Measurements from ENCODE around the gene CEP19. TPM values are rescaled to one million over a fixed set of nuclear protein-coding genes. Genes with fewer than 3 reads are reported as not detected.

Gene CEP19
- total RNA-seq, 1 donor from 2014 or later, result 2.5 TPM

DNA sequence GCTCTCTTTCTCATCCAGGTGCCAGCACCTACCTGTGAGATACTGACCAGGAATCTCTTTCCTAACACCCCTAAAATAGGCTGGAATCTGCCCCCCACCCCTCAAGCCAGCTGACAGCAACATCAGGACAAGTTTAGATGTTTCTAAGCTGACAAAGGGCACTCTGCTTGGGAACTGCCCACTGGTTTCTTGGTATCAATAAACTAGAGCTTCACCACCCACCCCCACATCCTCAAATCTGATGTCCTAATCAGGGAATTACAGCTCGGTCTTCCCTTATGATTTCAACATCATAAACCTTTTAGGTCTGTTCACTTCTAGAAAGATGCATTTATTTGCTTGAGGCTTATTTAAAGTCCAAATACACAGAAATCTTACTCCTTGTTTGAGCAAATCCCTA lies 34.7 kb downstream of the CEP19 start:
- H3K4me1 Mint-ChIP-seq (ENCODE audit: low read depth), result no peaks in the 10 kb centered on the region
- H3K4me3 Mint-ChIP-seq (ENCODE audit: unreplicated experiment), result no peak overlapping the region
- TF ChIP-seq, protein P1, sequence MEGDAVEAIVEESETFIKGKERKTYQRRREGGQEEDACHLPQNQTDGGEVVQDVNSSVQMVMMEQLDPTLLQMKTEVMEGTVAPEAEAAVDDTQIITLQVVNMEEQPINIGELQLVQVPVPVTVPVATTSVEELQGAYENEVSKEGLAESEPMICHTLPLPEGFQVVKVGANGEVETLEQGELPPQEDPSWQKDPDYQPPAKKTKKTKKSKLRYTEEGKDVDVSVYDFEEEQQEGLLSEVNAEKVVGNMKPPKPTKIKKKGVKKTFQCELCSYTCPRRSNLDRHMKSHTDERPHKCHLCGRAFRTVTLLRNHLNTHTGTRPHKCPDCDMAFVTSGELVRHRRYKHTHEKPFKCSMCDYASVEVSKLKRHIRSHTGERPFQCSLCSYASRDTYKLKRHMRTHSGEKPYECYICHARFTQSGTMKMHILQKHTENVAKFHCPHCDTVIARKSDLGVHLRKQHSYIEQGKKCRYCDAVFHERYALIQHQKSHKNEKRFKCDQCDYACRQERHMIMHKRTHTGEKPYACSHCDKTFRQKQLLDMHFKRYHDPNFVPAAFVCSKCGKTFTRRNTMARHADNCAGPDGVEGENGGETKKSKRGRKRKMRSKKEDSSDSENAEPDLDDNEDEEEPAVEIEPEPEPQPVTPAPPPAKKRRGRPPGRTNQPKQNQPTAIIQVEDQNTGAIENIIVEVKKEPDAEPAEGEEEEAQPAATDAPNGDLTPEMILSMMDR (IDR thresholded peaks at IDR 0.05), result no peak
- no peaks in the 10 kb centered on the region for H3K9me3 Mint-ChIP-seq (ENCODE audit: low read depth)
- H3K27me3 Mint-ChIP-seq (ENCODE audit: low read depth), result peaks cover 49% of the 10 kb centered on the region
- H3K27ac Mint-ChIP-seq (ENCODE audit: unreplicated experiment), result no peak overlapping the region
- no peak for DNase-seq (ENCODE audit: low spot score)
- H3K36me3 Mint-ChIP-seq (ENCODE audit: low read depth), result no peaks in the 10 kb centered on the region

DNA sequence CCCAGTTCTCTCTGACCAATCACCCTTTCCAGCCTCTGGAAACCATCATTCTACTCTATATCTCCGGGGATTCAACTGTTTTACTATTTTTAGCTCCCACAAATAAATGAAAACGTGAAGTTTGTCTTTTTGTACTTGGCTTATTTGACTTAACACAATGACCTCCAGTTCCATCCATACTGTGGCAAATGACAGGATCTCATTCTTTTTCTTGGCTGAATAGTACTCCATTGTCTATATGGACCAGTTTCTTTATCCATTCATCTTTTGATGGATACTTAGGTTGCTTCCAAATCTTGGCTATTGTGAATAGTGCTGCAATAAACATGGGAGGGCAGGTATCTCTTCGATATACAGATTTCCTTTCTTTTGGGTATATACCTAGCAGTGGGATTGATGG lies 38.4 kb downstream of the CEP19 start:
- Mint-ChIP-seq H3K9me3 (ENCODE audit: low read depth) (no peaks in the 10 kb centered on the region), H3K27ac (ENCODE audit: unreplicated experiment) (no peak overlapping the region), H3K4me1 (ENCODE audit: low read depth) (peaks cover 4% of the 10 kb centered on the region), H3K36me3 (ENCODE audit: low read depth) (no peaks in the 10 kb centered on the region), H3K4me3 (ENCODE audit: unreplicated experiment) (no peak overlapping the region), H3K27me3 (ENCODE audit: low read depth) (peaks cover 32% of the 10 kb centered on the region)
- no peak for DNase-seq (ENCODE audit: low spot score)
- TF ChIP-seq, protein P1 (IDR thresholded peaks at IDR 0.05), result no peak

DNA sequence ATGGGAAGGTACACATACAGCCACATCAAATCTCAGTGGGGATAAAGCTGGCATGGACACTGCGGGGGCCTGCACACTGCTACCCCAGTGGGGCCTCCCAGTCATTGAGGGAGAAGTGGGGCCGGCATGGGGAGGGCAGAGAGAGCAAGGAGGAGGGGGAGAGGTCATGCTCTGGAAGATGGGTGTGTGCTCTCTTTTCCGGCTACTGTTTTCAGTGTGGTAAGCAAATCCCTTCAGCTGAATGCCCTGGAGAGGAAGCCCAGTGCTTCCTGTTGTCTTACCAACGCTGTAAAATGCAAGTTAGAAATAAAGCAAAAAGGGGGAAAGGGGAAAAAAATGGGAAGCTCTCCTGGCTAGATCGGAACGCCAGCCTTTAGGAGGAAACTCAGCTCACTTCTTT lies 41.7 kb downstream of the CEP19 start:
- Mint-ChIP-seq H3K4me1 (ENCODE audit: low read depth) (peaks cover 10% of the 10 kb centered on the region), H3K9me3 (ENCODE audit: low read depth) (no peaks in the 10 kb centered on the region), H3K27ac (ENCODE audit: unreplicated experiment) (no peak overlapping the region), H3K27me3 (ENCODE audit: low read depth) (peaks cover 16% of the 10 kb centered on the region), H3K36me3 (ENCODE audit: low read depth) (no peaks in the 10 kb centered on the region), H3K4me3 (ENCODE audit: unreplicated experiment) (no peak overlapping the region)
- TF ChIP-seq, protein P1 (IDR thresholded peaks at IDR 0.05), result no peak
- DNase-seq (ENCODE audit: low spot score), result no peak

DNA sequence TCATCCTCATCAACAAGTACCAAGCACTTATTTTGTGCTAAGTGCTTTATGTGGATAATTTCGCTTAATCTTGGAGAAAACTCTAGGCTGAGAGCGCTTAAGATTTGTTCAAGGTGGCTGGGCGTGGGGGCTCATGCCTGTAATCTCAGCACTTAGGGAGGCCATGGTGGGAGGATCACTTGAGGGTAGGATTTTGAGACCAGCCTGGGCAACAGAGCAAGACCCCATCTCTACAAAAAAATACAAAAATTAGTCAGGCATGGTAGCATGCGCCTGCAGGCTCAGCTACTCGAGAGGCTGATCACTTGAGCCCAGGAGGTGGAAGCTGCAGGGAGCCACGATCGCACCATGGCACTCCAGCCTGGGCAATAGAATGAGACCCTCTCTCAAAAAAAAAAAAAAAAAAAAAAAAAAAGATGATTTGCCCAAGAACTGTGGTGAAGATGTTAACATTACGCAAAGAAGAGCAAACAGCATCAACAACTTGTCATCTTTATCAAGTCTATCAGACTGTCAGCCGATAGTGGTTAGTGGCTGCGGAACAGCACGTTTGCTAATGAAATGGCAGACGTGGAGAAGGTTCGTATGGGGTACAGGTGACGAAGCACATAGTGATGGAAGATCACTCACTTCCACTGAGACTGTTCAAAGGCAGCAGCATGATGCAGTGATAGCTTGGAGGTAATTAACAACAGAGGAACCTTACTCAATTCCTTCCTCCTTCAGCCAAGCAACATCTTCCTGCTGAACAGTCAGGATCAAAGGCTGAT lies 44.8 kb downstream of the CEP19 start:
- Mint-ChIP-seq H3K4me1 (ENCODE audit: low read depth) (peaks cover 14% of the 10 kb centered on the region), H3K9me3 (ENCODE audit: low read depth) (no peaks in the 10 kb centered on the region), H3K27ac (ENCODE audit: unreplicated experiment) (no peak overlapping the region), H3K36me3 (ENCODE audit: low read depth) (no peaks in the 10 kb centered on the region), H3K4me3 (ENCODE audit: unreplicated experiment) (no peak overlapping the region), H3K27me3 (ENCODE audit: low read depth) (peaks cover 11% of the 10 kb centered on the region)
- DNase-seq (ENCODE audit: low spot score), result no peak
- TF ChIP-seq, protein P1 (IDR thresholded peaks at IDR 0.05), result no peak

DNA sequence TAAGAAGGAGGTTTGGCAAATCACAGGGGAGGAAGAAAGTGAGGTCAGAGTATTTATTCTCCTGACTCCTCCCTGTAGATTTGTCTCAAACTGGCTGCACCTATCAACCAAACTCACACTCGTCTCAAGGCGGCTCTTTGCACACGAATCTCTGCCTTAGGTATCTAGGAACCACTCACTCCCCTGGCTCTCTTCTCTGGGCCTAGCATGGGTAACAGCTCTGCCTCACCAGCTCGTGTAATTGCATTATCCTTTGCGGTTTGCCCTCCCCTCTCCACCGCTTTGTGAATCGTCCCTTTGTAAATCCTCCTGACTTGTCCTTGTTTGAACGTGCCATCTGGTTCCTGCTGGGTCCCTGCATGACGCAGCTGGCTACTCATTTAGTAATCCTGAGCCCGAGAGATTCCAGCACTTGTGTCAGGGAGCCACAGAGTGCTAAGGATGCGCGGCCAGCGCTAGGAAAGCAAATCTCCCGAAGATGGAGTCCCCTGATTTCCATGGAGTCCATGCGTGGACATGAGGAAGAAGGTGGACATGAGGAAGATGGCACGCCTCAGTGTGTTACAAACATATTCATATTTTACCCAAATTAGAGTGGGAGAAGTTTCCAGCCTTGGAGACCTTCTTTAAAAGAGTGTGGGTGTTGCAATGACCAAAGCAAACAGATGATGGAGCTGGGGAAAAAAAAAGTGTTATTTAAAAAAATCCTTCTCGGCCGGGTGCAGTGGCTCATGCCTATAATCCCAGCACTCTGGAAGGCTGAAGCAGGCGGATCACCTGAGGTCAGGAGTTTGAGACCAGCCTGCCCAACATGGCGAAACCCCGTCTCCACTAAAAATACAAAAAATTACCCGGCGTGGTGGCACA lies 45.8 kb downstream of the CEP19 start:
- H3K27ac Mint-ChIP-seq (ENCODE audit: unreplicated experiment), result no peak overlapping the region
- peak overlapping the region; percentile 12 for H3K4me3 Mint-ChIP-seq (ENCODE audit: unreplicated experiment)
- peaks cover 14% of the 10 kb centered on the region for H3K4me1 Mint-ChIP-seq (ENCODE audit: low read depth)
- DNase-seq (ENCODE audit: low spot score), result no peak
- TF ChIP-seq, protein P1 (IDR thresholded peaks at IDR 0.05), result peak; percentile 10
- peaks cover 6% of the 10 kb centered on the region for H3K27me3 Mint-ChIP-seq (ENCODE audit: low read depth)
- no peaks in the 10 kb centered on the region for H3K9me3 Mint-ChIP-seq (ENCODE audit: low read depth)
- H3K36me3 Mint-ChIP-seq (ENCODE audit: low read depth), result no peaks in the 10 kb centered on the region

Data from chondrocyte (in vitro differentiated cells).